Islet of Langerhans (tissue), 1 donor: ENCODE measurements around the gene MAN1A1.
"Not testable (repeated sequence)": the region's sequence is repeated elsewhere in the genome, so short reads cannot be mapped to it uniquely, and the experiment has no call there.

Experiments
- FAIRE-seq: peaks from one replicate; lab custom pipeline; 2011; peaks lifted over from hg19 to GRCh38; lab: Jason Lieb, UNC

MAN1A1 gene

GRCh38 chr6:119303164-119303887, 46.2 kb downstream of the MAN1A1 start:
- FAIRE-seq = no peak

- peak; percentile 5 for FAIRE-seq
Measured at GRCh38 chr6:119301429-119301828, 48.1 kb downstream of the MAN1A1 start.

- no peak for FAIRE-seq
Measured at GRCh38 chr6:119299694-119300093, 49.9 kb downstream of the MAN1A1 start.

- no peak for FAIRE-seq
Measured at GRCh38 chr6:119297049-119297448, 52.5 kb downstream of the MAN1A1 start.

- FAIRE-seq = no peak
Measured at GRCh38 chr6:119296036-119297035, 53.2 kb downstream of the MAN1A1 start.

- peak; percentile 13 for FAIRE-seq
Measured at GRCh38 chr6:119294984-119295383, 54.6 kb downstream of the MAN1A1 start.

GRCh38 chr6:119291060-119291459, 58.5 kb downstream of the MAN1A1 start:
- not testable (repeated sequence) for FAIRE-seq

- FAIRE-seq = no peak
Measured at GRCh38 chr6:119290306-119290705, 59.3 kb downstream of the MAN1A1 start.

GRCh38 chr6:119289651-119290050, 59.9 kb downstream of the MAN1A1 start:
- no peak for FAIRE-seq

- peak; percentile 92 for FAIRE-seq
Measured at GRCh38 chr6:119285908-119286625, 63.5 kb downstream of the MAN1A1 start.

GRCh38 chr6:119284861-119285521, 64.6 kb downstream of the MAN1A1 start:
- FAIRE-seq = no peak

- no peak for FAIRE-seq
Measured at GRCh38 chr6:119283979-119284545, 65.5 kb downstream of the MAN1A1 start.

- FAIRE-seq = no peak
Measured at GRCh38 chr6:119283214-119283613, 66.3 kb downstream of the MAN1A1 start.

GRCh38 chr6:119280668-119281067, 68.9 kb downstream of the MAN1A1 start:
- FAIRE-seq = no peak

GRCh38 chr6:119280080-119280479, 69.5 kb downstream of the MAN1A1 start:
- no peak for FAIRE-seq

- FAIRE-seq = no peak
Measured at GRCh38 chr6:119278625-119279024, 70.9 kb downstream of the MAN1A1 start.

GRCh38 chr6:119277052-119277451, 72.5 kb downstream of the MAN1A1 start:
- FAIRE-seq = no peak

GRCh38 chr6:119276211-119276610, 73.3 kb downstream of the MAN1A1 start:
- FAIRE-seq = peak; percentile 88

- no peak for FAIRE-seq
Measured at GRCh38 chr6:119274197-119274595, 75.4 kb downstream of the MAN1A1 start.

GRCh38 chr6:119273272-119274196, 76.0 kb downstream of the MAN1A1 start:
- no peak for FAIRE-seq
